Suprapubic skin (tissue), 3 donors: Measurements from ENCODE around the gene DDX10.

Experiments used
- EP300 ChIP-seq: sonication (generic); formaldehyde crosslinking; IDR thresholded peaks from one replicate; pipeline ENCODE4 v1.6.1; 2017; ENCODE audit warnings: antibody characterized with exemption
- POLR2A ChIP-seq, 2 donors: fragments of 450-650 bp; IDR thresholded peaks; one replicate each; pipeline ENCODE4 v1.6.1; 2017; ENCODE audit warnings: antibody characterized with exemption in 2 of 2, mild to moderate bottlenecking in 2 of 2, moderate library complexity in 2 of 2
- TF ChIP-seq, protein P1 (sequence below), 2 donors: fragments of 200-600 bp in 1 of 2; fragments of 450-650 bp in 1 of 2; sonication (generic) in 1 of 2; IDR thresholded peaks; one replicate each; pipeline ENCODE4 v1.5.1; 2016 to 2019; ENCODE audit warnings: antibody characterized with exemption in 2 of 2, mild to moderate bottlenecking in 1 of 2, moderate library complexity in 1 of 2

DNA sequence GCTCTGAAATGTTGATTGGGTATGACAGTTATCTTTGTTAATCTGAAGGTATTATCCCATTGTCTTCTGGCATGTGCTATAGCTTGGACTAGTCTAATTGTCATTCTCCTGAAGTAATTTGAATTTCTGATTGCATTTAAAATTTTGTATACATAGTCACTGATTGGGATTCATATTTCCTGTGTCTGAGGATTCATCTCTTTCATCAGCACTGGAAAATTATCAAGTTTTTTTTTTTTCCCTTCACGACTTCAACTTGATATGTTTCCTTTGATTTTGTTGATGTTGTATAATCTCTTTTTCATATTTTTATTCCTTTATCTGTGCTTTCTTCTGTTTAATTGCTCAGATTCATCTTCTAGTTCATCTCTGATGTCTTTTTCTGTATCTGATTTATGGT is 104.1 kb downstream of the DDX10 start:
- TF ChIP-seq, protein P1, sequence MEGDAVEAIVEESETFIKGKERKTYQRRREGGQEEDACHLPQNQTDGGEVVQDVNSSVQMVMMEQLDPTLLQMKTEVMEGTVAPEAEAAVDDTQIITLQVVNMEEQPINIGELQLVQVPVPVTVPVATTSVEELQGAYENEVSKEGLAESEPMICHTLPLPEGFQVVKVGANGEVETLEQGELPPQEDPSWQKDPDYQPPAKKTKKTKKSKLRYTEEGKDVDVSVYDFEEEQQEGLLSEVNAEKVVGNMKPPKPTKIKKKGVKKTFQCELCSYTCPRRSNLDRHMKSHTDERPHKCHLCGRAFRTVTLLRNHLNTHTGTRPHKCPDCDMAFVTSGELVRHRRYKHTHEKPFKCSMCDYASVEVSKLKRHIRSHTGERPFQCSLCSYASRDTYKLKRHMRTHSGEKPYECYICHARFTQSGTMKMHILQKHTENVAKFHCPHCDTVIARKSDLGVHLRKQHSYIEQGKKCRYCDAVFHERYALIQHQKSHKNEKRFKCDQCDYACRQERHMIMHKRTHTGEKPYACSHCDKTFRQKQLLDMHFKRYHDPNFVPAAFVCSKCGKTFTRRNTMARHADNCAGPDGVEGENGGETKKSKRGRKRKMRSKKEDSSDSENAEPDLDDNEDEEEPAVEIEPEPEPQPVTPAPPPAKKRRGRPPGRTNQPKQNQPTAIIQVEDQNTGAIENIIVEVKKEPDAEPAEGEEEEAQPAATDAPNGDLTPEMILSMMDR (IDR thresholded peaks at IDR 0.05): no peak
- TF ChIP-seq EP300: no peak
- no peak for TF ChIP-seq POLR2A (IDR thresholded peaks at IDR 0.05)
